Loucy (cell line): ENCODE results near the gene LORICRIN.
"Not testable (repeated sequence)": the region's sequence is repeated elsewhere in the genome, so short reads cannot be mapped to it uniquely, and the experiment has no call there.

Experiments used
- EZH2phosphoT487 ChIP-seq: fragments of 200-600 bp; IDR thresholded peaks from 2 replicates; pipeline ENCODE4 v1.6.1; 2018; ENCODE audit warnings: antibody characterized with exemption, mild to moderate bottlenecking, moderate library complexity, borderline replicate concordance
- TF ChIP-seq, protein P1 (sequence below): fragments of 200-600 bp; sonication (generic); conservative IDR thresholded peaks from 2 replicates; pipeline ENCODE4 v1.5.1; 2014; ENCODE audit warnings: mild to moderate bottlenecking, antibody characterized with exemption, low read length

GRCh38 chr1:153229076-153229829, 30.2 kb upstream of the LORICRIN start:
- TF ChIP-seq, protein P1, sequence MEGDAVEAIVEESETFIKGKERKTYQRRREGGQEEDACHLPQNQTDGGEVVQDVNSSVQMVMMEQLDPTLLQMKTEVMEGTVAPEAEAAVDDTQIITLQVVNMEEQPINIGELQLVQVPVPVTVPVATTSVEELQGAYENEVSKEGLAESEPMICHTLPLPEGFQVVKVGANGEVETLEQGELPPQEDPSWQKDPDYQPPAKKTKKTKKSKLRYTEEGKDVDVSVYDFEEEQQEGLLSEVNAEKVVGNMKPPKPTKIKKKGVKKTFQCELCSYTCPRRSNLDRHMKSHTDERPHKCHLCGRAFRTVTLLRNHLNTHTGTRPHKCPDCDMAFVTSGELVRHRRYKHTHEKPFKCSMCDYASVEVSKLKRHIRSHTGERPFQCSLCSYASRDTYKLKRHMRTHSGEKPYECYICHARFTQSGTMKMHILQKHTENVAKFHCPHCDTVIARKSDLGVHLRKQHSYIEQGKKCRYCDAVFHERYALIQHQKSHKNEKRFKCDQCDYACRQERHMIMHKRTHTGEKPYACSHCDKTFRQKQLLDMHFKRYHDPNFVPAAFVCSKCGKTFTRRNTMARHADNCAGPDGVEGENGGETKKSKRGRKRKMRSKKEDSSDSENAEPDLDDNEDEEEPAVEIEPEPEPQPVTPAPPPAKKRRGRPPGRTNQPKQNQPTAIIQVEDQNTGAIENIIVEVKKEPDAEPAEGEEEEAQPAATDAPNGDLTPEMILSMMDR = peak; percentile 59
- TF ChIP-seq EZH2phosphoT487 = not testable (repeated sequence)
